ENCODE measurements around the gene ATP6V1C2.

The ATP6V1C2 gene

GRCh38 chr2:10688921-10689807 lies 32.3 kb upstream of the ATP6V1C2 start:
- TF ChIP-seq CTCF (conservative IDR thresholded peaks at IDR 0.05): no peak
- TF ChIP-seq ZFX (IDR thresholded peaks at IDR 0.05): no peak
- H3K27ac ChIP-seq: peak overlapping the region; percentile 96

- no peak overlapping the region for H3K27ac ChIP-seq
- no peak for TF ChIP-seq CTCF (conservative IDR thresholded peaks at IDR 0.05)
- TF ChIP-seq ZFX (IDR thresholded peaks at IDR 0.05): no peak
Measured at GRCh38 chr2:10691521-10691920, 29.9 kb upstream of the ATP6V1C2 start.

- no peak overlapping the region for H3K27ac ChIP-seq
- TF ChIP-seq CTCF (conservative IDR thresholded peaks at IDR 0.05): no peak
- no peak for TF ChIP-seq ZFX (IDR thresholded peaks at IDR 0.05)
Measured at GRCh38 chr2:10700078-10700803, 21.2 kb upstream of the ATP6V1C2 start.

GRCh38 chr2:10704034-10704594 lies 17.3 kb upstream of the ATP6V1C2 start:
- no peak for TF ChIP-seq CTCF (conservative IDR thresholded peaks at IDR 0.05)
- TF ChIP-seq ZFX (IDR thresholded peaks at IDR 0.05): no peak
- H3K27ac ChIP-seq: no peak overlapping the region

- H3K27ac ChIP-seq: no peak overlapping the region
- TF ChIP-seq CTCF (conservative IDR thresholded peaks at IDR 0.05): no peak
- TF ChIP-seq ZFX (IDR thresholded peaks at IDR 0.05): no peak
Measured at GRCh38 chr2:10706033-10706432, 15.4 kb upstream of the ATP6V1C2 start.

GRCh38 chr2:10707831-10708230 lies 13.6 kb upstream of the ATP6V1C2 start:
- H3K27ac ChIP-seq: no peak overlapping the region
- no peak for TF ChIP-seq ZFX (IDR thresholded peaks at IDR 0.05)
- TF ChIP-seq CTCF (conservative IDR thresholded peaks at IDR 0.05): no peak
